Gastrocnemius medialis (tissue), 4 donors: ENCODE measurements around the gene ATP13A3. TPM values are rescaled to one million over a fixed set of nuclear protein-coding genes. Genes with fewer than 3 reads are reported as not detected.

Source experiments
- ATAC-seq, 2 donors: fragments of 150-250 bp; one replicate each; pipeline ENCODE4 v1.9.1; 2016
- DNase-seq, 2 donors: peaks; one replicate each; pipeline ENCODE4 v3.0.0-alpha.2; 2019
- H3K27ac ChIP-seq, 4 donors: fragments of 200-600 bp; sonication (generic); 1 replicate in 1 of 4; 2 replicates in 3 of 4; pipeline ENCODE4 v1.5.1; 2016 to 2018; ENCODE audit warnings: mild to moderate bottlenecking in 2 of 4, moderate library complexity in 1 of 4
- H3K27me3 ChIP-seq, 3 donors: fragments of 200-600 bp; sonication (generic) in 2 of 3; 1 replicate in 1 of 3; 2 replicates in 2 of 3; pipeline versions ENCODE4 v1.5.1 to v1.6.0; 2016 to 2019; ENCODE audit warnings: mild to moderate bottlenecking in 1 of 3, moderate library complexity in 1 of 3
- H3K36me3 ChIP-seq, 2 donors: fragments of 200-600 bp; sonication (generic) in 1 of 2; one replicate each; pipeline ENCODE4 v1.5.1; 2017 to 2018
- H3K4me1 ChIP-seq, 2 donors: fragments of 200-600 bp; sonication (generic) in 1 of 2; one replicate each; pipeline ENCODE4 v1.5.1; 2016 to 2017; ENCODE audit warnings: mild to moderate bottlenecking in 2 of 2
- H3K4me3 ChIP-seq, 4 donors: fragments of 200-600 bp; sonication (generic) in 3 of 4; 1 replicate in 1 of 4; 2 replicates in 3 of 4; pipeline ENCODE4 v1.5.1; 2016 to 2019; ENCODE audit warnings: mild to moderate bottlenecking in 2 of 4
- H3K9me3 ChIP-seq, 3 donors: fragments of 200-600 bp; sonication (generic) in 2 of 3; 1 replicate in 1 of 3; 2 replicates in 2 of 3; pipeline ENCODE4 v1.5.1; 2016 to 2019
- POLR2A ChIP-seq, 2 donors: fragments of 450-650 bp; IDR thresholded peaks; one replicate each; pipeline ENCODE4 v1.6.1; 2017; ENCODE audit warnings: antibody characterized with exemption in 2 of 2, mild to moderate bottlenecking in 2 of 2, moderate library complexity in 2 of 2
- in situ Hi-C, 4 donors: fragments of 200-750 bp; cut with MboI; loops; one replicate each; pipeline versions ENCODE4 v1.15.0 to v1.8.0; 2017; ENCODE audit warnings: low sequenced_read_pairs in 4 of 4
- intact Hi-C: fragments of 100-400 bp; cut with DNase I; formaldehyde crosslinking; loops from one replicate; pipeline ENCODE4 v1.15.1; 2023; ENCODE audit warnings: low total_unique reads
- total RNA-seq, 4 donors: library from RNA; depleted of rRNA; stranded (reverse); fragments of >200 nt; gene quantifications; one replicate each; pipeline versions ENCODE4 v1.1.0 to v1.2.3, GENCODE V29; 2016
- TF ChIP-seq, protein P1 (sequence below), 5 experiments: fragments of 450-650 bp in 3 of 5; fragments of 200-600 bp in 2 of 5; sonication (generic) in 2 of 5; IDR thresholded peaks in 4 of 5; conservative IDR thresholded peaks in 1 of 5; 1 replicate in 4 of 5; 2 replicates in 1 of 5; pipeline ENCODE4 v1.5.1; 2016 to 2019; ENCODE audit warnings: antibody characterized with exemption in 5 of 5, mild to moderate bottlenecking in 3 of 5, moderate library complexity in 3 of 5

ATP13A3 gene
- total RNA-seq, 4 donors from 2014 or later: 31.8 to 90.2 (median 57.3) TPM

DNA sequence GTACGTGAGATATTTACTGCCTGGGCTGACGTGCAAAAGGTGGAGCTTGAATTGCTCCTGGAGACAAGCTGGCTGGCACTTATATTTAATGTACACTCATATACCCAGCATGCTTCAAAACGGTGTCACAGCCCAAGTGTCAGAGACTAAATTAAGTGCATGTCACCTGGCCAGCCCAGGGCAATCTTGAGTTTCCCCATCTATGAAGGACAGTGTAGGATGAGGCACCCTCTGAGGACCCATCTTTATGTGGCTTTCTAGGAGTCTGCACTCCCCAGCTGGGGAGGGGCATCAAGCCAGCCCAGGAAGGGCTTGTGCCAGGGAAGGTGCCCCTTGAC is 122.5 kb downstream of the ATP13A3 start:
- peaks cover 0 to 12% of the 10 kb centered on the region in 2 donors for H3K4me1 ChIP-seq
- no peaks in the 10 kb centered on the region for H3K36me3 ChIP-seq
- H3K9me3 ChIP-seq: no peaks in the 10 kb centered on the region
- intact Hi-C loops: no loop called here
- peaks cover 5 to 15% (median 7%) of the 10 kb centered on the region in 3 donors for H3K27me3 ChIP-seq
- in situ Hi-C loops: no loop called here
- no peak overlapping the region for H3K27ac ChIP-seq
- ATAC-seq (no peak), DNase-seq (no peak)
- H3K4me3 ChIP-seq: no peak overlapping the region
- TF ChIP-seq POLR2A (IDR thresholded peaks at IDR 0.05): no peak
- TF ChIP-seq, protein P1, sequence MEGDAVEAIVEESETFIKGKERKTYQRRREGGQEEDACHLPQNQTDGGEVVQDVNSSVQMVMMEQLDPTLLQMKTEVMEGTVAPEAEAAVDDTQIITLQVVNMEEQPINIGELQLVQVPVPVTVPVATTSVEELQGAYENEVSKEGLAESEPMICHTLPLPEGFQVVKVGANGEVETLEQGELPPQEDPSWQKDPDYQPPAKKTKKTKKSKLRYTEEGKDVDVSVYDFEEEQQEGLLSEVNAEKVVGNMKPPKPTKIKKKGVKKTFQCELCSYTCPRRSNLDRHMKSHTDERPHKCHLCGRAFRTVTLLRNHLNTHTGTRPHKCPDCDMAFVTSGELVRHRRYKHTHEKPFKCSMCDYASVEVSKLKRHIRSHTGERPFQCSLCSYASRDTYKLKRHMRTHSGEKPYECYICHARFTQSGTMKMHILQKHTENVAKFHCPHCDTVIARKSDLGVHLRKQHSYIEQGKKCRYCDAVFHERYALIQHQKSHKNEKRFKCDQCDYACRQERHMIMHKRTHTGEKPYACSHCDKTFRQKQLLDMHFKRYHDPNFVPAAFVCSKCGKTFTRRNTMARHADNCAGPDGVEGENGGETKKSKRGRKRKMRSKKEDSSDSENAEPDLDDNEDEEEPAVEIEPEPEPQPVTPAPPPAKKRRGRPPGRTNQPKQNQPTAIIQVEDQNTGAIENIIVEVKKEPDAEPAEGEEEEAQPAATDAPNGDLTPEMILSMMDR (IDR thresholded peaks at IDR 0.05 in 4 of 5, conservative IDR thresholded peaks at IDR 0.05 in 1 of 5): no peak

DNA sequence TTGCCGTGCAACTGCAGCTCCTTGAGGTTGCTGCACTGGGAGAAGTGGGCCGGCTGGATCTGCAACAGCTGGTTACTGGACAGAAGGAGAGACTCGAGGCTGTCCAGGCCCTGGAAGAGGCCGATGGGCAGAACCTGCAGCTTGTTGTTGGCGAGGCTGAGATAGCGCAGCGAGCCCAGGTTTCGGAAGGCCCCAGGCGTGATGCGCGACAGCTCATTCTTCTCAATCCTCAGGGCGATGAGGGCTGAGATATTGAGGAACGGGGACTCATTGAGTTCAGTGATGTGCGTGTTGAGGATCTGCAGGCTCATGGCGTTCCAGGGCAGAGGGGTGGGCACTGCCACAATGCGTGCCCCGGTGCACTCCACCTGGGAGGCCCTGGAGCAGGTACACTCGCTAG is 126.2 kb downstream of the ATP13A3 start:
- Histone ChIP-seq H3K4me1 (peaks cover 0 to 12% of the 10 kb centered on the region in 2 donors), H3K27ac (no peak overlapping the region), H3K36me3 (no peaks in the 10 kb centered on the region), H3K27me3 (peaks cover 0 to 3% (median 0%) of the 10 kb centered on the region in 3 donors), H3K9me3 (no peaks in the 10 kb centered on the region), H3K4me3 (no peak overlapping the region)
- TF ChIP-seq, protein P1 (IDR thresholded peaks at IDR 0.05 in 4 of 5, conservative IDR thresholded peaks at IDR 0.05 in 1 of 5): no peak
- no peak for TF ChIP-seq POLR2A (IDR thresholded peaks at IDR 0.05)
- no peak for DNase-seq
- in situ Hi-C loops (no loop called here), intact Hi-C loops (no loop called here)
- ATAC-seq: no peak

DNA sequence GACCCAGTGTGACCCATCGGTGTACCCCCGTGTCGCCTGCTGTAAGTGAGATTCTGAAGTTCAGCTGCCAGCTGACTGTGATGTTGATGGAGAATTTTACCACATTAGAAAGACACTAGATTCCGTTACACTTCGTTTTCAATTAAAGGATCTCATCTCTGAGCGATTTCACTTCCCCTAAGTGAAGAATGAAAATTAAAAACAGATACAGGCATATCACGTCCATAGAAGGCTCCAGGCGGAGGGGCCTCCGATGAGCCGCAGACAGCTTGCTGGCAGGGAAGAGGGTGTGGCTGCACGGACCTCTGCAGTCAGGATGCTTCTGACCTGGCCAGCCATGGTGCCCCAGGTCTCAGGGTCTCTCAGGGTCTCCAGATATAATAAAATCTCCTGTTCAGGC is 129.1 kb downstream of the ATP13A3 start:
- DNase-seq (no peak), ATAC-seq (no peak)
- no peak overlapping the region for H3K27ac ChIP-seq
- in situ Hi-C loops: no loop called here
- no peaks in the 10 kb centered on the region for H3K4me1 ChIP-seq
- H3K36me3 ChIP-seq: no peaks in the 10 kb centered on the region
- TF ChIP-seq, protein P1 (IDR thresholded peaks at IDR 0.05 in 4 of 5, conservative IDR thresholded peaks at IDR 0.05 in 1 of 5): no peak
- TF ChIP-seq POLR2A (IDR thresholded peaks at IDR 0.05): no peak
- H3K27me3 ChIP-seq: peaks cover 0 to 3% (median 0%) of the 10 kb centered on the region in 3 donors
- intact Hi-C loops: no loop called here
- no peaks in the 10 kb centered on the region for H3K9me3 ChIP-seq
- no peak overlapping the region for H3K4me3 ChIP-seq

DNA sequence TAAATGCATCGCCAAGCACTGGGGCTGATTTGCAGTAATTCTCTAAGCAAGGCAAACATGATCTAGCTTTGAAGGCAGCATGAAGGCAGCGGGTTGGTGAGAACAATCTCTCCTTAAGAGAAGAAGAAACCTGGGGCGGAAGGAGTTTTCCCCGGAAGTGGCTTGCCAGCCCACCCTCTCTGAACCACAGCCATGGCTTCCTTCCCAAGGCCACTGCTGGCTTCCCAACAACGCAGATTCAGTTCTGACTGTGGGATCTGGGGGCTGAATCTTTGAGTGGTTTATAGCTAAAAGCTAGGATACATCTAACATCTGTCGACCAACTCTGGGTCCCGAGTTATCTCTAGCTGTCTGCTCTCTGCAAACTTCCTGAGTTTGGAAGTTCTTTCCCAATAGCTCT is 131.4 kb downstream of the ATP13A3 start:
- peaks cover 0 to 3% (median 0%) of the 10 kb centered on the region in 3 donors for H3K27me3 ChIP-seq
- intact Hi-C loops (no loop called here), in situ Hi-C loops (no loop called here)
- no peak overlapping the region for H3K27ac ChIP-seq
- H3K4me1 ChIP-seq: no peaks in the 10 kb centered on the region
- no peak for ATAC-seq
- H3K4me3 ChIP-seq: no peak overlapping the region
- TF ChIP-seq, protein P1 (IDR thresholded peaks at IDR 0.05 in 4 of 5, conservative IDR thresholded peaks at IDR 0.05 in 1 of 5): no peak
- H3K9me3 ChIP-seq: no peaks in the 10 kb centered on the region
- no peaks in the 10 kb centered on the region for H3K36me3 ChIP-seq
- DNase-seq: no peak

DNA sequence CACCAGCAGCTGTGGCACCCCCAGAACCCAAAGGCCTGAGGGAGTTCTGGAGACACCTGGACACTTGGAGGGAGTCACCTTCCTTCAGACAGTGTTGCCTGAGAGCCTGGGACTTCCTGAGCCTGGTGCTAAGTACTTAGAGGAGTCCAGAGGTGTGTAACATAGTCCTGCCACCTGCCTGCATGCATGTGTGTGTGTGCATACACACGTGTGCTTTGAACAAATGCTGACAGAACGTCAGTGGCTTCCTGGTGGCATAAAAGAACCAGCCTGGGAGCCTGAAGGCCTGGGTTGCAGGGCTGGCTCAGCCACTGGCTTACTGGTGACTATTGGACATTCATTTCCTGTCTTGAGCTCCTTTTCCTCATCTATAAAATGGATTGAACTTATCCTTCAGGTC is 132.5 kb downstream of the ATP13A3 start:
- H3K4me1 ChIP-seq: no peaks in the 10 kb centered on the region
- ATAC-seq (no peak), DNase-seq (no peak)
- no peak for TF ChIP-seq POLR2A (IDR thresholded peaks at IDR 0.05)
- TF ChIP-seq, protein P1 (IDR thresholded peaks at IDR 0.05 in 4 of 5, conservative IDR thresholded peaks at IDR 0.05 in 1 of 5): no peak
- no peaks in the 10 kb centered on the region for H3K9me3 ChIP-seq
- no peak overlapping the region for H3K27ac ChIP-seq
- in situ Hi-C loops (no loop called here), intact Hi-C loops (no loop called here)
- no peak overlapping the region for H3K4me3 ChIP-seq
- H3K36me3 ChIP-seq: no peaks in the 10 kb centered on the region
- peaks cover 0 to 3% (median 0%) of the 10 kb centered on the region in 3 donors for H3K27me3 ChIP-seq
